ENCODE measurements around the gene DSG3. TPM values are rescaled to one million over a fixed set of nuclear protein-coding genes. Genes with fewer than 3 reads are reported as not detected.
"Not testable (repeated sequence)": the region's sequence is repeated elsewhere in the genome, so short reads cannot be mapped to it uniquely, and the experiment has no call there.

Gene DSG3
- total and polyA plus RNA-seq, 5 donors from 2014 or later: not detected

- peaks cover 0 to 2% (median 0%) of the 10 kb centered on the region in 7 donors for H3K9me3 Mint-ChIP-seq
- no peaks in the 10 kb centered on the region for H3K4me1 Mint-ChIP-seq
- H3K27me3 Mint-ChIP-seq: peaks cover 10% of the 10 kb centered on the region
Observed at GRCh38 chr18:31504455-31505147, 57.1 kb downstream of the DSG3 start.

GRCh38 chr18:31505156-31505555 is 57.6 kb downstream of the DSG3 start:
- Mint-ChIP-seq H3K4me3 (no peak overlapping the region), H3K9me3 (peaks cover 0 to 2% (median 0%) of the 10 kb centered on the region in 7 donors), H3K27ac (no peak overlapping the region), H3K36me3 (no peaks in the 10 kb centered on the region), H3K27me3 (peaks cover 10% of the 10 kb centered on the region), H3K4me1 (no peaks in the 10 kb centered on the region)
- Histone ChIP-seq H3K27me3 (ENCODE audit: control insufficient read depth, insufficient read depth, low read length) (no peaks in the 10 kb centered on the region), H3K27ac (ENCODE audit: insufficient read depth, low read length, poor library complexity, severe bottlenecking) (no peak overlapping the region), H3K4me3 (ENCODE audit: low read depth, low read length) (no peak overlapping the region), H3K4me1 (ENCODE audit: control insufficient read depth, insufficient read depth, low read length, poor library complexity, severe bottlenecking) (no peaks in the 10 kb centered on the region), H3K36me3 (ENCODE audit: control insufficient read depth, insufficient read depth, low read length) (no peaks in the 10 kb centered on the region), H3K9me3 (ENCODE audit: control insufficient read depth in 2 of 2, low read length in 2 of 2) (no peaks in the 10 kb centered on the region)
- no peak for DNase-seq
- no peak for ATAC-seq (ENCODE audit: low read depth in 2 of 2)

More at GRCh38 chr18:31504455-31505147, 57.1 kb downstream of the DSG3 start:
- H3K9me3 ChIP-seq (ENCODE audit: control insufficient read depth in 2 of 2, low read length in 2 of 2): no peaks in the 10 kb centered on the region
- H3K36me3 ChIP-seq (ENCODE audit: control insufficient read depth, insufficient read depth, low read length): no peaks in the 10 kb centered on the region
- no peak for DNase-seq
- no peaks in the 10 kb centered on the region for H3K27me3 ChIP-seq (ENCODE audit: control insufficient read depth, insufficient read depth, low read length)
- Mint-ChIP-seq H3K36me3 (no peaks in the 10 kb centered on the region), H3K4me3 (no peak overlapping the region), H3K27ac (no peak overlapping the region)
- H3K4me1 ChIP-seq (ENCODE audit: control insufficient read depth, insufficient read depth, low read length, poor library complexity, severe bottlenecking): no peaks in the 10 kb centered on the region
- ATAC-seq (ENCODE audit: low read depth in 2 of 2): no peak
- H3K4me3 ChIP-seq (ENCODE audit: low read depth, low read length): no peak overlapping the region
- no peak overlapping the region for H3K27ac ChIP-seq (ENCODE audit: insufficient read depth, low read length, poor library complexity, severe bottlenecking)

- no peak for DNase-seq
- H3K27ac Mint-ChIP-seq: no peak overlapping the region
- H3K4me1 Mint-ChIP-seq: no peaks in the 10 kb centered on the region
- no peak overlapping the region for H3K4me3 ChIP-seq (ENCODE audit: low read depth, low read length)
- no peak overlapping the region for H3K4me3 Mint-ChIP-seq
- no peaks in the 10 kb centered on the region for H3K36me3 Mint-ChIP-seq
- H3K9me3 Mint-ChIP-seq: peaks cover 0 to 2% (median 0%) of the 10 kb centered on the region in 7 donors
- H3K9me3 ChIP-seq (ENCODE audit: control insufficient read depth in 2 of 2, low read length in 2 of 2): no peaks in the 10 kb centered on the region
- peaks cover 6% of the 10 kb centered on the region for H3K27me3 Mint-ChIP-seq
- H3K27ac ChIP-seq (ENCODE audit: insufficient read depth, low read length, poor library complexity, severe bottlenecking): no peak overlapping the region
- no peak for ATAC-seq (ENCODE audit: low read depth in 2 of 2)
- H3K27me3 ChIP-seq (ENCODE audit: control insufficient read depth, insufficient read depth, low read length): no peaks in the 10 kb centered on the region
- H3K4me1 ChIP-seq (ENCODE audit: control insufficient read depth, insufficient read depth, low read length, poor library complexity, severe bottlenecking): no peaks in the 10 kb centered on the region
- H3K36me3 ChIP-seq (ENCODE audit: control insufficient read depth, insufficient read depth, low read length): no peaks in the 10 kb centered on the region
Observed at GRCh38 chr18:31506024-31506742, 58.6 kb downstream of the DSG3 start.

GRCh38 chr18:31507124-31507523 is 59.6 kb downstream of the DSG3 start:
- DNase-seq; H3K36me3 ChIP-seq (ENCODE audit: control insufficient read depth, insufficient read depth, low read length); H3K27me3 ChIP-seq (ENCODE audit: control insufficient read depth, insufficient read depth, low read length); H3K4me1 ChIP-seq (ENCODE audit: control insufficient read depth, insufficient read depth, low read length, poor library complexity, severe bottlenecking); H3K4me1 Mint-ChIP-seq; H3K4me3 Mint-ChIP-seq; ATAC-seq (ENCODE audit: low read depth in 2 of 2); H3K9me3 Mint-ChIP-seq; H3K4me3 ChIP-seq (ENCODE audit: low read depth, low read length); H3K27ac ChIP-seq (ENCODE audit: insufficient read depth, low read length, poor library complexity, severe bottlenecking); H3K27me3 Mint-ChIP-seq; H3K36me3 Mint-ChIP-seq; H3K27ac Mint-ChIP-seq; H3K9me3 ChIP-seq (ENCODE audit: control insufficient read depth in 2 of 2, low read length in 2 of 2): not testable (repeated sequence)

- H3K4me3 ChIP-seq (ENCODE audit: low read depth, low read length): no peak overlapping the region
- Mint-ChIP-seq H3K36me3 (no peaks in the 10 kb centered on the region), H3K27me3 (peaks cover 6% of the 10 kb centered on the region), H3K27ac (no peak overlapping the region), H3K4me3 (no peak overlapping the region), H3K4me1 (no peaks in the 10 kb centered on the region), H3K9me3 (peaks cover 0 to 2% (median 0%) of the 10 kb centered on the region in 7 donors)
- H3K36me3 ChIP-seq (ENCODE audit: control insufficient read depth, insufficient read depth, low read length): no peaks in the 10 kb centered on the region
- no peak overlapping the region for H3K27ac ChIP-seq (ENCODE audit: insufficient read depth, low read length, poor library complexity, severe bottlenecking)
- ATAC-seq (ENCODE audit: low read depth in 2 of 2) (no peak), DNase-seq (no peak)
- H3K9me3 ChIP-seq (ENCODE audit: control insufficient read depth in 2 of 2, low read length in 2 of 2): no peaks in the 10 kb centered on the region
- H3K27me3 ChIP-seq (ENCODE audit: control insufficient read depth, insufficient read depth, low read length): no peaks in the 10 kb centered on the region
- no peaks in the 10 kb centered on the region for H3K4me1 ChIP-seq (ENCODE audit: control insufficient read depth, insufficient read depth, low read length, poor library complexity, severe bottlenecking)
Observed at GRCh38 chr18:31508781-31509180, 61.2 kb downstream of the DSG3 start.

GRCh38 chr18:31509571-31509970 is 62.0 kb downstream of the DSG3 start:
- ATAC-seq (ENCODE audit: low read depth in 2 of 2): no peak

GRCh38 chr18:31510319-31510718 is 62.8 kb downstream of the DSG3 start:
- Mint-ChIP-seq H3K27ac (no peak overlapping the region), H3K4me3 (no peak overlapping the region), H3K9me3 (peaks cover 0 to 2% (median 0%) of the 10 kb centered on the region in 7 donors), H3K4me1 (no peaks in the 10 kb centered on the region), H3K36me3 (no peaks in the 10 kb centered on the region), H3K27me3 (peaks cover 6% of the 10 kb centered on the region)
- no peaks in the 10 kb centered on the region for H3K27me3 ChIP-seq (ENCODE audit: control insufficient read depth, insufficient read depth, low read length)
- H3K27ac ChIP-seq (ENCODE audit: insufficient read depth, low read length, poor library complexity, severe bottlenecking): no peak overlapping the region
- no peaks in the 10 kb centered on the region for H3K9me3 ChIP-seq (ENCODE audit: control insufficient read depth in 2 of 2, low read length in 2 of 2)
- ATAC-seq (ENCODE audit: low read depth in 2 of 2): no peak
- H3K36me3 ChIP-seq (ENCODE audit: control insufficient read depth, insufficient read depth, low read length): no peaks in the 10 kb centered on the region
- no peak for DNase-seq
- H3K4me3 ChIP-seq (ENCODE audit: low read depth, low read length): no peak overlapping the region
- no peaks in the 10 kb centered on the region for H3K4me1 ChIP-seq (ENCODE audit: control insufficient read depth, insufficient read depth, low read length, poor library complexity, severe bottlenecking)

More at GRCh38 chr18:31509571-31509970, 62.0 kb downstream of the DSG3 start:
- Mint-ChIP-seq H3K27me3 (peaks cover 6% of the 10 kb centered on the region), H3K36me3 (no peaks in the 10 kb centered on the region), H3K4me1 (no peaks in the 10 kb centered on the region), H3K9me3 (peaks cover 0 to 2% (median 0%) of the 10 kb centered on the region in 7 donors), H3K27ac (no peak overlapping the region), H3K4me3 (no peak overlapping the region)
- no peak for DNase-seq
- Histone ChIP-seq H3K4me1 (ENCODE audit: control insufficient read depth, insufficient read depth, low read length, poor library complexity, severe bottlenecking) (no peaks in the 10 kb centered on the region), H3K27me3 (ENCODE audit: control insufficient read depth, insufficient read depth, low read length) (no peaks in the 10 kb centered on the region), H3K4me3 (ENCODE audit: low read depth, low read length) (no peak overlapping the region), H3K27ac (ENCODE audit: insufficient read depth, low read length, poor library complexity, severe bottlenecking) (no peak overlapping the region), H3K36me3 (ENCODE audit: control insufficient read depth, insufficient read depth, low read length) (no peaks in the 10 kb centered on the region), H3K9me3 (ENCODE audit: control insufficient read depth in 2 of 2, low read length in 2 of 2) (no peaks in the 10 kb centered on the region)

GRCh38 chr18:31511098-31511497 is 63.6 kb downstream of the DSG3 start:
- Mint-ChIP-seq H3K27ac (no peak overlapping the region), H3K4me3 (no peak overlapping the region), H3K36me3 (no peaks in the 10 kb centered on the region), H3K4me1 (no peaks in the 10 kb centered on the region), H3K27me3 (peaks cover 6% of the 10 kb centered on the region), H3K9me3 (peaks cover 0 to 2% (median 0%) of the 10 kb centered on the region in 7 donors)
- H3K36me3 ChIP-seq (ENCODE audit: control insufficient read depth, insufficient read depth, low read length): no peaks in the 10 kb centered on the region
- ATAC-seq (ENCODE audit: low read depth in 2 of 2) (no peak), DNase-seq (no peak)
- no peak overlapping the region for H3K27ac ChIP-seq (ENCODE audit: insufficient read depth, low read length, poor library complexity, severe bottlenecking)
- H3K4me1 ChIP-seq (ENCODE audit: control insufficient read depth, insufficient read depth, low read length, poor library complexity, severe bottlenecking): no peaks in the 10 kb centered on the region
- H3K9me3 ChIP-seq (ENCODE audit: control insufficient read depth in 2 of 2, low read length in 2 of 2): no peaks in the 10 kb centered on the region
- H3K4me3 ChIP-seq (ENCODE audit: low read depth, low read length): no peak overlapping the region
- no peaks in the 10 kb centered on the region for H3K27me3 ChIP-seq (ENCODE audit: control insufficient read depth, insufficient read depth, low read length)
